ENCODE data around the gene TMEM176B.

DNA sequence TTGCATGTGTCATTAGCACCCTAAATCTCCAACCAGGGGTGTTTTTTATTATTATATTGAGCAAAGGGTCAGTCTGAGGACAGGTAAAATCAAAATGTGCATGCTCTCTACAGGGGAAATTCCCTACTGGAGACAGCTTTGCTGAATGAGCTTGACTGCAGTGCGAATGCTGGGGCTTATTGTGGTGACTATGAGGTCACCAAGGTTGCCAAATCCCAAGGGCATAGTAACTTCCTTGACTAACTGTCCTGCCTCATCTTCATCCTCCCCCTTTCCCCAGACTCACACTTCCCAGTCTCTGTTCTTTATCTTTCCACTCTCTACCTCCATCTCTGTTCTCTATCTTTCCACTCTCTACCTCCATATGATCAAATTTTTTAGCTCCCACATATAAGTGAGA, 29.3 kb upstream of the TMEM176B start:
- no peak for TF ChIP-seq POLR2A (IDR thresholded peaks at IDR 0.05)
- TF ChIP-seq, protein P1, sequence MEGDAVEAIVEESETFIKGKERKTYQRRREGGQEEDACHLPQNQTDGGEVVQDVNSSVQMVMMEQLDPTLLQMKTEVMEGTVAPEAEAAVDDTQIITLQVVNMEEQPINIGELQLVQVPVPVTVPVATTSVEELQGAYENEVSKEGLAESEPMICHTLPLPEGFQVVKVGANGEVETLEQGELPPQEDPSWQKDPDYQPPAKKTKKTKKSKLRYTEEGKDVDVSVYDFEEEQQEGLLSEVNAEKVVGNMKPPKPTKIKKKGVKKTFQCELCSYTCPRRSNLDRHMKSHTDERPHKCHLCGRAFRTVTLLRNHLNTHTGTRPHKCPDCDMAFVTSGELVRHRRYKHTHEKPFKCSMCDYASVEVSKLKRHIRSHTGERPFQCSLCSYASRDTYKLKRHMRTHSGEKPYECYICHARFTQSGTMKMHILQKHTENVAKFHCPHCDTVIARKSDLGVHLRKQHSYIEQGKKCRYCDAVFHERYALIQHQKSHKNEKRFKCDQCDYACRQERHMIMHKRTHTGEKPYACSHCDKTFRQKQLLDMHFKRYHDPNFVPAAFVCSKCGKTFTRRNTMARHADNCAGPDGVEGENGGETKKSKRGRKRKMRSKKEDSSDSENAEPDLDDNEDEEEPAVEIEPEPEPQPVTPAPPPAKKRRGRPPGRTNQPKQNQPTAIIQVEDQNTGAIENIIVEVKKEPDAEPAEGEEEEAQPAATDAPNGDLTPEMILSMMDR (IDR thresholded peaks at IDR 0.05): no peak

Data from Peyer's patch (tissue), 4 donors.